GM21529 (cell line): ENCODE measurements around the gene PCDH9.

ENCODE experiments used
- ATAC-seq: cut with Tn5 transposase; IDR thresholded peaks from one replicate; pipeline ENCODE4 v1.9.1; 2021; ENCODE audit not compliant: unreplicated experiment

PCDH9 gene

DNA sequence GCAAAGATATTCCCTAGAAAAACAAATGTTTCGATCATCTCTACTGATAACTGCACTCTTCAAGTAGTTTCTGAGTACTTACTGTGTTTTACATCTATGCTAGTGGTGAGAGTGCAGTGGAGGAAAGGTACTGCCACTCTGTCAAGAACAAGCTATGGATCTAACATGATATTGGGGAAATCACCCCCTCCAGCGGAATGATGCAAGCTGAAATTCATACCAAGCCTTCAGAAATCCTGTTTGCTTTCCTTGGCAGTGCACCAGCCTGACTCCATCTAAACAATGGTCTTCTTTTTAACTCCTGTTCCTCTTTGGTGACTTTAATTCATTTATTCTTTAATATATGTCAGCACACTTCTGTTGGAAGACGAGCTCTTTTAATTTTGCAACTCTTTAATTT, 238.0 kb downstream of the PCDH9 start:
- no peak for ATAC-seq

DNA sequence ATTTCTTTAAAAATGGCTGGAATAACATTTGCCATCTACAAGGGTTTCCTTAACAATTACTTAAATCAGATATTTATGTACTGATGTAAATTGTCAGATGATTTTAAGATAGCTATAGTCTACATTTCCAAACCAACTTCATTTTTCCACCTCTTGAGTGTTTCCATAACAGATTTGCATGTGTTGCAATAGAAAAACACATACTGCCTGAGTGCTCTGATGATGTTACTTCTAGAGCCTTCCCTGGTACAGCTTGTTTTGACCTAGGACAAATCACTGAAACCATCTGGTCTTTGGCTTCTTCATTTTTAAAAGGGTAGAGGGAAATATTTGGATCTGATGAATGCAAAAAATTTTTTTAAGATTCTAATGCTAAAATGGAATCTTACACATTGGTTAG, 245.9 kb downstream of the PCDH9 start:
- ATAC-seq = no peak

DNA sequence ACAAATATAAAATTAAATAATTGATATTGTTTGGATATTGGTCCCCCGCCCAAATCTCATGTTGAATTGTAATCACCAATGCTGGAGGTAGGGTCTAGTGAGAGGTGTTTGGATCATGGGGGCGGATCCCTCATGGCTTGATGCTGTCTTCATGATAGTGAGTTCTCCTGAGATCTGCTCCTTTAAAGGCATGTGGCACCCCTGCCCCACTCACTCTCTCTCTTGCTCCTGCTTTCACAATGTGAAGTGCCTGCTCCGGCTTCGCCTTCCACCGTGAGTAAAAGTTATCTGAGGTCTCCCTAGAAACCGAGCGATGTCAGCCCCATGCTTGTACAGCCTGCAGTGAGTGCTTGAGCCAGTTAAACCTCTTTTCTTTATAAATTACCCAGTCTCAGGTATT, 248.2 kb downstream of the PCDH9 start:
- ATAC-seq = no peak

DNA sequence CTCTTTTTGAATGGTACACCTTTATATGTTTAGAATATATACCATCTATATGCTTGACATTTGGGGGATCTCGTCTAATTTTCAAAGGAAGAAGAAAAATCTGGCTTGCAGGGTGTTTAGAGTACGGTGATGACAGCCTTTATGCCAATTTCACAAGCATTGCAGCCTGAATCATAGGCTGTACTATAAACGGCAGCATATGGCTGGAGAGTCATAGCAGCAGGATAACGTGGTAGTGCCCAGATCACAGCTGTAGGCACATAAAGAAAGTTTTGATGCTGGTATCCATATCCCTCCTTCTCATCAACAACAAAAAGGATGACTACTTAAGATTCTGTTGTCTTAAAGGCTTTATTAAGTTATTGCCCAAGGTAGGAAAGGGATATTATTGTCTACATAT, 253.0 kb downstream of the PCDH9 start:
- no peak for ATAC-seq

DNA sequence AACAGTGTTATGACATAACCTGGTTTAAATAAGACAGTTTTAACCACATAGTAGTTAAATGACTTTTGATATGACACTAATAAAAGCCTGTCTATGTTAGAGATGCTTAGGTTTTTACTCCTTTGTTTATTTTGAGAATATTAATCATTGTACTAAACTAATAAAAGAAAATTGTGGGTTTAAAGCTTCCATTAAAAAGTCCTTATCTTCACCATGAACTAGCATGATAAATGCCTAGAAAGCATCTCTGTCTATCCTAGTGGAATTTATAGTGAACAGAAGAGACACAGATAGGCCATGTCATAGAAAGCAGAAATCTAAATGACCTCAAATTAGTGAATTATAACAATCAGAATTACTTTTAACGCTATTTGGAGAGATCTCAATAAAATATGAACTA, 255.2 kb downstream of the PCDH9 start:
- no peak for ATAC-seq

DNA sequence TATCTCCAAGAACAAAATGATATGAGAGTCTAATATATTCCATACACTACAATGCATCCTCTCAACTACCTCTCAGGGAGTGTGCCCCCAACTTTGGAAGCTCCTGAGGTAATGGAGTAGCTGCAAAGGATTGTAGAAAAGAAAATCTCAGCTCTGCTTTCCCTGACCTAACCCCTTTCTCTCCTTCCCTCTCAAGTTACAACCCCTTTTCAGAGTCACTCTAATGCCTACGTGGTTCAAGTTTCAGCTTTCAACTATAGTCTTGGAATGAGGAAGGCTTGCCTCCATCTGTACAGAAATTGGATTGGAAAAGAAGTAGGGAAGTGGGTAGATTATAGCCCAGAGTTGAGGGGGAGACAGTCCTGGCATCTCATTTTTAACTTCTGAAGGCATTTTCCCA, 256.0 kb downstream of the PCDH9 start:
- no peak for ATAC-seq

DNA sequence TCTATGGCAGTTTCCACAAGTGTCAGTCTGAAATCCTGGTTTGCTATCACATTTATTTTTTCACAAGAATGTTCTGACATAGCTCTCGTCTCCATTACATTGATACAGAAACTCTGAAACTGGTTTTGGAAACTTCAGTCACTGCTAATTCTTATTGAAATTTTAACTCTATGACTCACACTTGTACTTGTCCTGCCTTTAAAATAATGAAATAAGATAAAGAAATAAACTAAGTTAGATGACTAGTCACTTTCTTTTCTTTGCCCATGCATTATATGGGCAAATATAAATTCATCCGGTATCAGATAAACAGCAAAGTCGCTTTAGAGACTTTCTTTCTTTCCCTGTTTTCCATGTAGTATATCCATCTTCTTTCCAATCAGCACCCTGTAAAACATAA, 257.5 kb downstream of the PCDH9 start:
- no peak for ATAC-seq

DNA sequence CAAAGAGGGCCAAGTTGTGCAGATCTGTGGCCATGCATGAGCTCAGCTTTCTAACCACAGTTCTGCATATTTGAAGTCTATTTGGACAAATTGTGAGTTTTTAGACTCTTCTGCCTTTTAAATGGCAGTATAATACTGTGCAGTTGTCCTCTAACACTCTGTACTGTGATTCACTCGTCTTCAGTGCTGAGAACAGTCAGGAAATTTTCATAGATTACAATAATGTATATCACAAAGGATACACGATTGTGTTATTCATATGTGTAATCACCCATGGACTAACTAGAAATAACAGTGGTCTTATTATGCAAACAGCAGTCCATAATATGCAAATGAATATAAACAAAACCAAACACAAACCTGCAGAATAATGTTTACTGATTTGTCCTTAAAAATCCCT, 259.1 kb downstream of the PCDH9 start:
- ATAC-seq = no peak

DNA sequence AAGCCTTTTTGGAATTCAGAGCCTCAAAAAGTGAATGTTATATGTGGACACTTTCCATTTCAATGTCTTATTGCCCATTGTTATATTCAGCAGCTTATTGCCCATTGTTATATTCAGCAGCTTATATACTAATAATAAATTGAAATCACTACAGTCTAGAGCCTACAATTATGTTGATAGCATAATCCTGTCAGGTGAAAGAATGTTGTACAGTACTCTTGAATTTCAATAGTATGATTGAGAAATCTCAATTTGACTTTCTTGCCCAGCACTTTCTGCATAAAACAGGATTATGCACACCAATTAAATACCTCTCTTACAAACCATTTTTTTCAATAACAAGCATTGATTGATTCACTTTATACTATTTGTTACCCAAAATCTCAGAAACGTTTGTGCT, 260.8 kb downstream of the PCDH9 start:
- no peak for ATAC-seq

DNA sequence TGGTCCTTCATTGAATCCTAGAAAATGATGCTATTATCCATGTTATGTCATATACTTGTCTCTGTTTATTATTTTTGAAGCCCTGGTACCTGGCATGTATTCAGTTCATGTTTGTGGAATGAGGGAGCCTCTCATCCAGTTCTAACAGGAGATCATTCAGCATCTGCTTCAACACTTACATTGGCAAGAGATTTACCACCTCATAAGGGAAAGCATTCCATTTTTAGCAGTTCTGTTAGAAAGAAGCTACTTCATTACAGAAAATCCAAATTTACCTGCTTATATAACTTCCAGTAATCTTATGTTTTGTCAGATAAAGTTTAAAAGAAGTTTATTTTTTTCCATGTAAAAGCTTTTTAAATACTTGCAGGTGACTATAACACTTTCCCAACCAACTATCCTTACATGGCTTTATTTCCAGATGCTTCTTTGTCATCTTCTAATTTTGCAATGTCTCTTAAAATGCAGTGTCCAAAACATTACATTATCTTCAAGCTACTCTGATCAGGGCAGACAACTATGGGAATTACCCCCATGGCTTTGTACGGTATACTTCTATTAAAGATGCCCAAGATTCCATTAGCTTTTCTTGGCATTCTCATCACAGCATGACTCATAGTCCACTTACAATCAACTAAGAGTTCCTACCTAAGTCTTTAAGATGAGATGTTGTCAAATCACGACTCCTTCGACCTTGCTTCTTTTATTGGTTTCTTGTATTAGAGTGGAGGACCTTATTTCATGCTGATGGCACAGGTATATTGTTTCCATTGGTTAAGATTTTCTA, 262.1 kb downstream of the PCDH9 start:
- no peak for ATAC-seq

DNA sequence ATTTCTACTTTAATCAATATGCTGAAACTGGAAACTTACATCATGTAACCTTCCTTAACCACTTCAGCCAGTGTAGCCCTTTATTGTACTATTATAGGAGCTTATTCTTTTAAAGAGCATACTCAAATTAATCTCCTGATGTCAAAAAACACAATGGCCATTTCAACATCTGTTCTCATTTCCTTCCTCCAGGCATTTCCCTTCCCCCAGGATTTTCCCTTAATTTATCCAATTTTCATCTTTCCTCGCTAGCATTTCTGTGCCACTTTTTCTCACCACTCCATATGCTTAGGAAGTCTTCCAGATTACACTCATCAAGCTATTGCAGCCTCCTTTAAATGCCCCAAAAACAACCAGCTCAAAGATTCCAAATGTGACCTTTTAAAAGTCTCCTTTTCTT, 265.0 kb downstream of the PCDH9 start:
- ATAC-seq = no peak

DNA sequence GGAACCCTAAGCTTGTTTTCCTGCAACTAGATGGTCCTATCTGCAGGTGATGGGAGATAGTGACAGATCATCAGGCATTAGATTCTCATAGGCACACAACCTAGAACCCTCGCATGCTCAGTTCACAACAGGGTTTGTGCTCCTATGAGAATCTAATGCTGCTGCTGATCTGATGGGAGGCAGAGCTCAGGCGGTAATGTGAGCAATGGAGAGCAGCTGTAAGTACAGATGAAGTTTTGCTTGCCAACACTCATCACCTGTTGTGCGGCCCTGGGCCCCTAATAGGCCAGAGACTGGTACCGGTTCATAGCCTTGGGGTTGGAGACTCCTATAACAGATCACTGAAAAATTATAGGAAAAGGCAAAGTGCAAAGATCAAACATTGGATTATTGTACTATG, 267.2 kb downstream of the PCDH9 start:
- ATAC-seq = no peak

DNA sequence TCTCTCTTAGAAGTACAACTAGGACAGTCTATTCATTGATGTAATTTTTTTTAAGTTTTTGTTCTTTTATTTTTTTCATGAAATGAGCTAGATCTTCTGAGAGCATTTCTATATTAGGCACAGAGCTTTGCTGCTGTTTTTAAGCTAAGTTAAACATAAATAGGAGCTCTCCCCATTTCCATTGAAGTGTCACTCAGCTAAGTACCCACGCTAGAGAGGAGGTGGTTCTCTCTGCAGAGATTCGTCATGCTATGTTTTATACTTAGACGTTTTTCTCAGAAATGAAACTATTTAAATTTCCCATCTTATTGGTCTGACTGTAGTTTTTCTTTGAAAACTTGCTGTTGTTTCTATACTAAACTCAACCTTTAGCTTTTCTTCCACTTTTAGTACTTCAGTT, 271.5 kb downstream of the PCDH9 start:
- no peak for ATAC-seq

DNA sequence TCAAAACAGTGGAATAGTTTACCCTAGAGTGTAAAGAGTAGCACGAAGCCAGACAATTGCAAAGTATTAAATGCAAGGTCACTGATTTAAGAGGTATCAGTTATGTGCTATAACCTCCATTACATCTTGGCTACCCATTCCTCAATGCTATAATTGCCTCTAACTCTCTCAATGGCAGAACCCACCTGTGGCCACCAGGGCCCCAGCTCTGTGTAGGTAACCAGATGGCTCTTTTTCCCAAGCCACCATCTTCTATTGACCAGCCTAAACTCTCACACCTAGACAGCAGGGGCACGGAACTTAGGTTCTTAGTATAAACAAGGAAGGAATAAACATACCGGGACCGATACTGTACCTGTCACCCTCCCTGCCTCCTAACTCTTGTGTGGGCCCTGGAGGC, 277.6 kb downstream of the PCDH9 start:
- no peak for ATAC-seq

DNA sequence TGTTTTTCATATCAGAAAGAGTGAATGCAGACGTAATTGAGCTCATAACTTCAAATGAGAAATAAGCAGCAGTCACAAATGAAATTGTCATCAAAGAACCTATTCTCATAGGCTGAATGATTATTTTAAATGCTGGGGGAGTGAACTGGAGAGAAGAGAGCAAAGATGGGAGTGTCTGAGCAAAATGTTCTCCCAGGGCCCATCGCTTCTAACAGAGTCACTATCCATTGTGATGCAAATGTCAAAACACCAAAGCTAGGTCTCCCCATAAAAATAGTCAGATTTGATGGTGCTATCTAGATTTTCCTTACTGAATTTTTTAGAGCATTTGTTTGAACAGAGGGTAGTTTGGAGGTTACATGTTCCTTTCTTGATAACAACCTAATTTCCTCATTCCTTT, 278.7 kb downstream of the PCDH9 start:
- no peak for ATAC-seq

DNA sequence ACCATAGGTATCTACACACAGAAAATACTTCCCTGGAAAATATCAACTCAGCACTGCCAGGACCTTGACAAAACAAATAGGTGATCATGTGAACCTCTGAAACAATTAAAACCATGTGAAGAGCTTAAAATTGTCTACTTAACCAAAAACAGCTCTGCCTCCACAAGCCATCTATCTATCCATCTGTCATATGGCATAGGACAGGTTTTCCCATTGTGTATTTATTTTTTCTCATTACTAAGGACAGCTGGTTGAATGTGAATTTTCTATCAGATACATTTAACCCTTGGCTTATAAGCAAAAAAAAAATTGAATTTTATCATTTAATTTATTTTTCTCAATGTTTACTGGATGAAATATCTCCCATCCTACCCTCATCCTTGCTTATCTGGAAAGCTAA, 279.5 kb downstream of the PCDH9 start:
- ATAC-seq = no peak

DNA sequence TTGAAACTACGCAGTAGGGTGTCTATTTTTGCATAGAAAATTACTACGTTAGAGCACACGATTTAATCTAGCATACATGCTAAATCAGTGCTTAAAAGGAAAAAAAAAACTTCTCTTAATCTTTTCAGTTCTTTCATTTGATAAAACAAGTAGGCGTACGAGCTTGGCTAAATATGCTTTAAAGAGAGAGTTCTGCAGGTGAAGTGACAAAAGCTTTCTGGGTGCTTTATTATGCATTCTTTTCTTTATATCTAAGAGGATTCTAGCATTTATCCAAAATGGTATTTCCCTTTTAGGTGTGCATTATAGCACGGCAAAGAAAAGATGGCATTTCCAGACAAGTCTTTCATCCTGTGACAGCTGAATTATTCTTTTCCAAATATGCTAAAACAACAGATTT, 281.2 kb downstream of the PCDH9 start:
- ATAC-seq = no peak

DNA sequence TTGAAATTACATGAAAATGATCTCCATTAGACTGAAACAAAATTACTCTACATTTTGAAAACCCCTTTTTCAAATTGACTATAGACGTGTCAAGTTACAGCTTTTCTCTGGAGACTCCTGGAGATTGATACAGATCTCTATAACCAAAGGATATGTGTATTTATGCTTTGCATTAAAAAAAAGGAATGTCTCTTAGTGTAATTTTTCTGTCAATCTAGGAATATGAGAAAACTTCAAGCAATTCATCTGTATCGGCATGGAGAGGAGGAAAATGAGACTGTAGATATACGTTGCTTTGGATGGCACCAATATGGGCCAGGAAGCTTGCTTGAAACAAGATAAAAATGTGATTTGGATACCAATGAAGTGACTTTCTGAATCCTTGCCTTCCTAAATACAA, 286.6 kb downstream of the PCDH9 start:
- ATAC-seq = no peak

DNA sequence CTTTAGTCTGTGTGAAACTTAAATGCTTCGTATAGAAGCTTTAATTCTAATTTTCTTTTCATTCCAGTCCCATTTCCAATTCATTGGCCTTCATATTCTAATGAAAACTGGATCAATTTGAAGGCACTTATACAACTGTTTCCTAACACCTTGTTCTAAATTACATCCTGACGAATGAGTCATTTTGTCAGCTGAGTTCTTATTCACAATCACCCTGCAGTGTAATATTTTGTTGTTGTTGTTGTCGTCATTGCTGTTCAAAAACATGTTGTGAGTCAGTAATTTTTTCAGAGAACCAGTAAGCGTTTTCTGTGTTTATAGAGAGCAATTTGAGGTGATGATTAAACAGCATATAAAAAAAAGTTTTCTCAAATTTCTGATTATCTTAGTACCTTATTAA, 290.0 kb downstream of the PCDH9 start:
- ATAC-seq = no peak

DNA sequence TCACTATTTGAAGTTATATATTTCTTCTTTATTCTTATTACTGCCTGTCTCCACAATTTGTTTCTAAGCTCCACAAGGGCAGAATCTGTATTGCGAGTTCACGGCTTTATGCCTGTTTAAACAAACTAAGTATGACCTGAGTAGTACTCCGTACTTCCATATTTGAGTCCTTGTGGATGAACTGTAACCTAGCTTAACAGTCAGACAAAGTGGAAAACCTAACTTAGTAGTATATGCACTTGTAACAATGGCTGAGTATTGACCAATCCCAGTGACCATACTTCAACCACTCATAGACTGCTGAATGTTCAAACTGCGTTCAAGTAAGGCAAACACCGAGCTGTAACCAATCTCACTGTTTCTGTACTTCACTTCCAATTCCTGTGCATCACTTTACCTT, 292.7 kb downstream of the PCDH9 start:
- ATAC-seq = no peak

DNA sequence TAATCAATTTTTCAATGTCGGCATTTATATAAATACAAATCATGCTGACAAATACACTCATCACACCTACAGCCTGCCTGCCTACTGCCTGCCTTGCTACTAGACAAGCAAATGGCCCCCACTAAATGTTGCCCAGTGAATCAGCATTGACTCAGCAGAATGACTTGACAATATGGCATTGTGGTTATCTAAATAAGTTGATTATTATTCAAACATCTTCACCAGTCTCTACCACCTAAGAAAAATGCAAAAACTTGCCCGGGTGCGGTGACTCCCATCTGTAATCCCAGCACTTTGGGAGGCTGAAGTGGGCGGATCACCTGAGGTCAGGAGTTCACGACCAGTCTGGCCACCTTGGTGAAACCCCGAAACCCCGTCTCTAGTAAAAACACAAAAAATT, 296.1 kb downstream of the PCDH9 start:
- ATAC-seq = no peak

DNA sequence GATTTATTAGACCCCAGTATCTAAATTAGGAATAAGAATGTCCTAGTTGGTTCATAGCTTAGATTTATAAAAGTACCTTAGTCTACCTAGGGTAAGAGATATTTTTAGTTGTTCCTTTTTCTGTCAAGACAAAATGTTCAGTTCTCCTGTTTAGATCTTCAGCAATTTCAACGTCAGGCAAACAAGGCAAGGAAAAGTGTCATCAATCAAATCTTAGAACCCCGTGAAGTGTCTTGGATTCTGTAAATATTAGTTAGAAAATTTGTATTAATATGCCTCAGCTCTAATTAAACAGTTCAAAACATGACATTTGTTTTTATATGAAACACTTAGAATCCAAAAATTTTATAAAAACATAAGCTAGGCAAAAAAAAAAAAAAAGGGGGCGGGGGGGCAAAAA, 296.6 kb downstream of the PCDH9 start:
- no peak for ATAC-seq

DNA sequence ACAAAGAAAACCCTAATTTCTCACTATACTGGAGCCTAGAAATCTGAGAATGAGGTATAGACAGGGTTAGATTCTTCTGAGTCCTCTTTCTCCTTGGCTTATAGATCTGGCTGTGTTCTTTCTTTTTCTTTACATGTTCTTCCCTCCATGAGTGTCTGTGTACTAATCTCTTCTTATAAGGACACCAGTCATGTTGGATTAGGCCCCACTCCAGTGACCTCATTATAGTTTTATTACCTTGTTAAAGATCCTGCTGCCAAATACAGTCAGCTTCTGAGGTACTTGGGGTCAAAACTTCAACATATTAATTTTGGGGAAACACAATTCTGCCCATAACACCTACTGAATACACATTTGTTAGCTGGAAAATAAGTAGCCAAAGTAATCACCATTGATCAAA, 302.6 kb downstream of the PCDH9 start:
- ATAC-seq = no peak
